Dendritic cell treated with granulocyte-macrophage colony-stimulating factor and Interleukin-4, amounts not matched to agents 40 ng/mL and 50 ng/mL, for 4 days (primary cell): ENCODE measurements around the gene CCL17.

Experiments used
- H3K27ac Mint-ChIP-seq: one replicate; pipeline ENCODE4 v1.8.0; 2022; ENCODE audit warnings: mild to moderate bottlenecking, mixed read lengths
- H3K27me3 Mint-ChIP-seq: one replicate; pipeline ENCODE4 v1.8.0; 2022; ENCODE audit warnings: mild to moderate bottlenecking, mixed read lengths
- H3K36me3 Mint-ChIP-seq: one replicate; pipeline ENCODE4 v1.8.0; 2022; ENCODE audit warnings: low read depth, mixed read lengths
- H3K4me1 Mint-ChIP-seq: one replicate; pipeline ENCODE4 v1.8.0; 2022; ENCODE audit warnings: low read depth, mixed read lengths
- H3K4me3 Mint-ChIP-seq: one replicate; pipeline ENCODE4 v1.8.0; 2022; ENCODE audit warnings: mild to moderate bottlenecking, moderate library complexity, mixed read lengths
- H3K9me3 Mint-ChIP-seq: one replicate; pipeline ENCODE4 v1.8.0; 2022; ENCODE audit warnings: mixed read lengths
- intact Hi-C: fragments of 100-400 bp; cut with micrococcal nuclease; formaldehyde crosslinking; loops from one replicate; pipeline ENCODE4 v1.15.0; 2022

Gene CCL17

GRCh38 chr16:57384248-57385070, 20.1 kb upstream of the CCL17 start:
- Mint-ChIP-seq H3K36me3 (no peaks in the 10 kb centered on the region), H3K27ac (peak overlapping the region; percentile 79), H3K9me3 (no peaks in the 10 kb centered on the region), H3K27me3 (peaks cover 28% of the 10 kb centered on the region), H3K4me1 (peaks cover 46% of the 10 kb centered on the region), H3K4me3 (peak overlapping the region; percentile 62)
- intact Hi-C loops = no loop called here

DNA sequence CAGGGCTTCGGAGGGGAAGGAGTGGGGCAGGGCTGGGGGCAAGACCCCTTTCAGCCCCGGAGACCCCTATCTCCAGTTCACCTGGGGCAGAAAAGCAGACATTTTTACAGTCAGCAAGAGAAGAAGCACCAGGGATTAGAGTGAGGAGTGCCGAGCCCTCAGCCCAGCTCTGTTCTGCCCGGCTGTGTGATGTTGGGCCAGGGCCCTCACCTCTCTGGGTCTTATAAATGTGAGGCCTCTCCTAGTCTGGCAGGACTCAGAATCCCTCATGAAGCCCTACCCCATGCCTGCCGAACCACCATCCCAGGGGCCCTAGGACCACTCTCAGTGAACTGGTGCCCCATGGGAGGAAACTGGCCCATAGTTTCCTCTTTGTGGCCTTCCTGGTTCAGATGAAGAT, 19.5 kb upstream of the CCL17 start:
- intact Hi-C loops = no loop called here
- H3K9me3 Mint-ChIP-seq = no peaks in the 10 kb centered on the region
- no peaks in the 10 kb centered on the region for H3K36me3 Mint-ChIP-seq
- peaks cover 46% of the 10 kb centered on the region for H3K4me1 Mint-ChIP-seq
- peaks cover 32% of the 10 kb centered on the region for H3K27me3 Mint-ChIP-seq
- H3K27ac Mint-ChIP-seq = peak overlapping the region; percentile 31
- no peak overlapping the region for H3K4me3 Mint-ChIP-seq

GRCh38 chr16:57386381-57386951, 18.1 kb upstream of the CCL17 start:
- Mint-ChIP-seq H3K27ac (no peak overlapping the region), H3K27me3 (peaks cover 42% of the 10 kb centered on the region), H3K9me3 (no peaks in the 10 kb centered on the region), H3K36me3 (no peaks in the 10 kb centered on the region), H3K4me1 (peaks cover 32% of the 10 kb centered on the region), H3K4me3 (no peak overlapping the region)
- intact Hi-C loops = no loop called here

DNA sequence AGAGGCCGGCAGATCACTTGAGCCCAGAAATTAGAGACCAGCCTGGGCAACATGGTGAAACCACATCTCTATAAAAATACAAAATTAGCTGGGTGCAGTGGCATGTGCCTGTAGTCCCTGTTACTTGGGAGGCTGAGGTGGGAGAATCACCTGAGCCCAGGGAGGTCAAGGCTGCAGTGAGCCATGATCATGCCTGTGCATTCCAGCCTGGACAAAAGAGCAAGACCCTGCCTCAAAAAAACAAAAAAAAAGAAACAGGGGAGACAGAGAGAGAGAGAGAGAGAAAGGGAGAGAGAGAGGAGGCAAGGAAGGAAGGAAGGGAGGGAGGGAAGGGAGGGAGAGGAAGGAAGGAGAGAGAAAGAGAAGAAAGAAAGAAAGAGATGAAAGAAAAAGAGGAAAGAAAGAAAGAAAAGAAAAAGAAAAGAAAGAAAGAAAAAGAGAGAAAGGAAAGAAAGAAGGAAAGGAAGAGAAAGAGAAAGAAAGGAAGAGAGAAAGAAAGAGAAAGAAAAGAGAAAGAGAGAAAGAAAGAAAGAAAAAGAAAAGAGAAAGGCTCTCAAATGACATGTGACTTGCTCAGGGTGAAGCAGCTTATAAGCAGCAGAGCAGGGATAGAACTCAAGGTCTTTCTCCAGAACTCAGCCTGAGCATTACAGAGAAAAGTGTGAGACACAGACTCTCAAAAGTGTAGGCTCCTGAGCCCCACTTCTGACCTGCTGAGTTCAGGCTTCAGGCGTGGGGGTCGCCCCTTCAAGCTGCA, 16.8 kb upstream of the CCL17 start:
- intact Hi-C loops = no loop called here
- no peak overlapping the region for H3K4me3 Mint-ChIP-seq
- no peaks in the 10 kb centered on the region for H3K9me3 Mint-ChIP-seq
- H3K27ac Mint-ChIP-seq = no peak overlapping the region
- no peaks in the 10 kb centered on the region for H3K36me3 Mint-ChIP-seq
- H3K4me1 Mint-ChIP-seq = peaks cover 26% of the 10 kb centered on the region
- peaks cover 50% of the 10 kb centered on the region for H3K27me3 Mint-ChIP-seq

DNA sequence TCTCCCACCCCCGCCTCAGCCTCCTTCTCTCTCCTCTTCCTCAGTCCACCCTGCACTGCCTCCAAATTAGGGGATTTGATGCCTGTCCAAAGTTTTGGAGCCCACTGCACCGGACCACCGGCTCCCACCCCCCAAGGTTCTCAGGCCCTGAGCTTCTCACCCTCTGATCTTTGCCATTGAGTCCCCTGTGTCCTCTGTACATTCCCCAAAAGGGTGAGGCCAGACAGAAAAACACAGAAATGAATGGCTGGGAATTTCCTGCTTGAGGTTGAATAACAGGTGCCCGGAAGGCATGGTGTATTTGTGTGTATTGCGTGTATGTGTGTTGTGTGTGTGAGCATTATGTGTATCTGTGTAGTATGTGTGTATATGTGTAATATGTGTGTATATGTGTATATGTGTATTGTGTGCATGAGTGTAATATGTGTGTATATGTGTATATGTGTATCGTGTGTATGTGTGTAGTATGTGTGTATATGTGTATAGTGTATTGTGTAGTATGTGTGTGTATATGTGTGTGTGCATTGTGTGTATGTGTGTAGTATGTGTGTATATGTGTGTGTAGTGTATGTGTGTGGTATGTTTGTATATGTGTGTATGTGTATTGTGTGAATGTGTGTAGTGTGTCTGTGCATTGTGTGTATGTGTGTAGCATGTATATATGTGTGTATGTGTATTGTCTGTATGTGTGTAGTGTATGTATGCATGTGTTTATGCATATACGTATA, 16.0 kb upstream of the CCL17 start:
- H3K4me3 Mint-ChIP-seq = no peak overlapping the region

DNA sequence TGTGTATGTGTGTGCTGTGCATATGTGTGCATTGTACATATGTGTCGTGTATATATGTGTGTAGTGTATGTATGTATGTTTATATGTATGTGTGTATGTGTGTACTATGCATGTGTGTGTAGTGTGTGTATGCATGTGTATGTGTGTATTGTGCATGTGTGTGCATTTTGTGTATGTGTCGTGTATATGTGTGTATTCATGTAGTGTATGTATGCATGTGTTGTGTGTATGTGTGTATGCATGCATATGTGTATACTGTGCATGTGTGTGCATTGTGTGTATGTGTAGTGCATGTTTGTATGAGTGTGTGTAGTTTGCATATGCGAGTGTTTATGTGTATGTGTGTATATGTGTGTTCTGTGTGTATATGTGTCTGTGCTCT, 15.5 kb upstream of the CCL17 start:
- H3K4me3 Mint-ChIP-seq = no peak overlapping the region
- H3K36me3 Mint-ChIP-seq = no peaks in the 10 kb centered on the region
- no peaks in the 10 kb centered on the region for H3K9me3 Mint-ChIP-seq
- H3K4me1 Mint-ChIP-seq = peaks cover 13% of the 10 kb centered on the region
- no peak overlapping the region for H3K27ac Mint-ChIP-seq
- peaks cover 57% of the 10 kb centered on the region for H3K27me3 Mint-ChIP-seq
- intact Hi-C loops = no loop called here

More for the DNA sequence above, 16.0 kb upstream of the CCL17 start:
- Mint-ChIP-seq H3K27me3 (peaks cover 53% of the 10 kb centered on the region), H3K36me3 (no peaks in the 10 kb centered on the region), H3K4me1 (peaks cover 19% of the 10 kb centered on the region), H3K27ac (no peak overlapping the region), H3K9me3 (no peaks in the 10 kb centered on the region)
- intact Hi-C loops = no loop called here

DNA sequence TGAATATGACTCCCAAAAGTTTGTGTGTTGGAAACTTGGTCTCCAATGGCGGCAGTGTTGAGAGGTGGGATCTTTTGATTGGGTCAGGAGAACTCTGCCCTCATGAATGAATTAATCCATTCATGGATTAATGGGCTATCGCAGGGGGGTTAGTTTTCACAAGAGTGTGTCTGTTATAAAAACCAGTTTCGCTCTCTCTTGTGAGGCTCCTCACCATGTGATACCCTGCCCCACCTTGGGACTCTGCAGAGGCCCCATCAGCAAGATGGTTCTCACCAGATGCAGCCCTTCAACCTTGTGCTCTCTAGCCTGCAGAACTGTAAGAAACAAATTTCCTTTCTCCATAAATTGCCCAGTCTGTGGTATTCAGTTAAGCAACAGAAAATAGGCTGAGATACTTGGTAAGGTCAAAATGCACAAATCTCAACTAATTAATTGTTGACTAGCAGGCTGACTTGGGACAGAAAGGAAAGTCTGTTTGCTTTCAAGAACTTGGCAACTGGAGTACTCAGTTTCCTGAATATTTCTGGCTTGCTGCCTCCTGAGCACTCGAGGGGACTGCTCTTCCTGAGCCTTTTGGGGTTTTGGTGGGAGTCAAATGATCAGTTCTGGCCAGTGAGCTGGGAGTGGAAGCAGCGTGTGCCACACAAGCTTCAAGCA, 13.8 kb upstream of the CCL17 start:
- Mint-ChIP-seq H3K36me3 (no peaks in the 10 kb centered on the region), H3K4me1 (peaks cover 5% of the 10 kb centered on the region), H3K27ac (no peak overlapping the region), H3K27me3 (peaks cover 56% of the 10 kb centered on the region), H3K4me3 (no peak overlapping the region), H3K9me3 (no peaks in the 10 kb centered on the region)
- intact Hi-C loops = no loop called here

DNA sequence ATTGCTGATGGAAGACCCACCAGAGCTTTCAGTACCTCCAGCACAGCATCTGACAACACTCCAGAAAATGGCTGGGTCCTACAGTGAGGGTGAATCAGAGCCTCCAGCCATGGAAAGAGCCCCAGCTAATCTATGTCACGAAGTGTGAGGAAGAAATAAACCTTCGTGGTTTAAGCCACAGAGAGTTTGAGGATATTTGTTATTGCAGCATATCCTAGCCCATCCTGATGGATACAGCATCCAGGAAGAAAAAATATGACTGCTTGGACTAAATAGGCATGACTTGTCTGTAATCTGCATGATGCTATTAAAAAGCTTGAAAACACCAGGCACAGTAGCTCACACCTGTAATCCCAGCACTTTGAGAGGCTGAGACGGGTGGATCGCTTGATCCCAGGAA, 13.3 kb upstream of the CCL17 start:
- Mint-ChIP-seq H3K4me3 (no peak overlapping the region), H3K9me3 (no peaks in the 10 kb centered on the region), H3K36me3 (no peaks in the 10 kb centered on the region), H3K27me3 (peaks cover 56% of the 10 kb centered on the region), H3K27ac (no peak overlapping the region), H3K4me1 (peaks cover 6% of the 10 kb centered on the region)
- intact Hi-C loops = no loop called here

GRCh38 chr16:57391708-57392107, 12.9 kb upstream of the CCL17 start:
- Mint-ChIP-seq H3K36me3 (no peaks in the 10 kb centered on the region), H3K27ac (no peak overlapping the region), H3K4me3 (no peak overlapping the region), H3K4me1 (peaks cover 10% of the 10 kb centered on the region), H3K9me3 (no peaks in the 10 kb centered on the region), H3K27me3 (peaks cover 57% of the 10 kb centered on the region)
- intact Hi-C loops = no loop called here

DNA sequence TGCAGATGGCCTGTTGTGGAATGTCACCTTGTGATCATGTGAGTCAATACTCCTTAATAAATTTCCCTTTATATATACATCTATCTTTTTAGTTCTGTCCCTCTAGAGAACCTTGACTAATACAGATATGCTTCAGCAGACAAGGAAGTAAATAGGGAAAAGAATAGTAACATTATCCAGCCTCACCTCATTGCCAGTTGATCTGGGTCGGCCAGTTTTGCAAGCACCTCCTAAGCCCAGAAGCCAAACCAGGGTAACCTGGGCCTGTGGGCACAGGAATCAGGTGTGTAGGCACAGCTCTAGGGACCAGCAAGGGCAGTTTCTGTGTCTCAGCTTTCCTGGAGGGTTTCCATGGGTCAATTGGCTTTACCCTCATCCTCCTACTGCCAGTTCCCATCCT, 11.9 kb upstream of the CCL17 start:
- Mint-ChIP-seq H3K27ac (no peak overlapping the region), H3K36me3 (no peaks in the 10 kb centered on the region), H3K27me3 (peaks cover 52% of the 10 kb centered on the region), H3K4me3 (no peak overlapping the region), H3K4me1 (peaks cover 11% of the 10 kb centered on the region), H3K9me3 (no peaks in the 10 kb centered on the region)
- intact Hi-C loops = no loop called here

DNA sequence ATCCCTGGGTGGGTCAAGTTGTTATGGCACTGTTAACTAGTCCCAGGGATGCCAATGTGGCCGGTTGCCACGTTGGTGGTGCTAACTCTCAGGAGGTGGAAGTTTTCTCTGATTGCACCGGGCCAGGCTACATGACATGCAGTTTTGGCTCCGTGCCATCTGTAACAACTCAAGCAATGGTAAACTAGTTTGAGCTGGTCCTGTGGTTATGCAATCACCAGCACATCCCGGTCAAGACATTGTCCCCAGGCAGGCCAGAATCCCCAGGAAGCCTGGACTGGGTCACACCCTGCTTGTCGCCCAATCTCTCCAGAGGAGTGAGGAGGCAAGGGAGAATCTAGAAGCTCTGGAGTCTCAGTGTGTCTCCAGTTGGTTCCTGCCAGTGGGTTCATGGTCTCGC, 10.1 kb upstream of the CCL17 start:
- H3K36me3 Mint-ChIP-seq = no peaks in the 10 kb centered on the region

DNA sequence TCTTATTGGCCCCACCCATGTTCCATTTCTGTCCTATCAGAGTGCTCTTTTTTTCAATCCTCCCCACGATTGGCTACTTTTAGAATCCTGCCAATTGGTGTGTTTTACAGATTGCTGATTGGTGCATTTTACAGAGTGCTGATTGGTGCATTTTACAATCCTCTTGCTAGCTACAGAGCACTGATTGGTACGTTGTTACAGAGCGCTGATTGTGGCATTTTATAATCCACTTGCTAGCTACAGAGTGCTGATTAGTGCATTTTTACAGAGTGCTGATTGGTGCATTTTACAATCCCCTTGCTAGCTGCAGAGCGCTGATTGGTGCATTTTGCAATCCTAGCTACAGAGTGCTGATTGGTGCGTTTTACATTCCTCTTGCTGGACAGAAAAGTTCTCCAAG, 9.5 kb upstream of the CCL17 start:
- Mint-ChIP-seq H3K27ac (no peak overlapping the region), H3K4me3 (no peak overlapping the region), H3K9me3 (no peaks in the 10 kb centered on the region), H3K4me1 (peaks cover 11% of the 10 kb centered on the region), H3K27me3 (peaks cover 44% of the 10 kb centered on the region), H3K36me3 (no peaks in the 10 kb centered on the region)
- intact Hi-C loops = no loop called here

More for the DNA sequence above, 10.1 kb upstream of the CCL17 start:
- Mint-ChIP-seq H3K4me1 (peaks cover 11% of the 10 kb centered on the region), H3K27ac (no peak overlapping the region), H3K27me3 (peaks cover 46% of the 10 kb centered on the region), H3K4me3 (no peak overlapping the region), H3K9me3 (no peaks in the 10 kb centered on the region)
- intact Hi-C loops = no loop called here

- intact Hi-C loops = no loop called here
- H3K9me3 Mint-ChIP-seq = no peaks in the 10 kb centered on the region
- H3K27me3 Mint-ChIP-seq = peaks cover 35% of the 10 kb centered on the region
- peaks cover 11% of the 10 kb centered on the region for H3K4me1 Mint-ChIP-seq
- no peak overlapping the region for H3K4me3 Mint-ChIP-seq
- H3K27ac Mint-ChIP-seq = no peak overlapping the region
- no peaks in the 10 kb centered on the region for H3K36me3 Mint-ChIP-seq
These were observed 7.8 kb upstream of the CCL17 start for GRCh38 chr16:57396786-57397185.
